ENCODE measurements around the gene SUDS3. TPM values are rescaled to one million over a fixed set of nuclear protein-coding genes. Genes with fewer than 3 reads are reported as not detected.

The SUDS3 gene, protein sequence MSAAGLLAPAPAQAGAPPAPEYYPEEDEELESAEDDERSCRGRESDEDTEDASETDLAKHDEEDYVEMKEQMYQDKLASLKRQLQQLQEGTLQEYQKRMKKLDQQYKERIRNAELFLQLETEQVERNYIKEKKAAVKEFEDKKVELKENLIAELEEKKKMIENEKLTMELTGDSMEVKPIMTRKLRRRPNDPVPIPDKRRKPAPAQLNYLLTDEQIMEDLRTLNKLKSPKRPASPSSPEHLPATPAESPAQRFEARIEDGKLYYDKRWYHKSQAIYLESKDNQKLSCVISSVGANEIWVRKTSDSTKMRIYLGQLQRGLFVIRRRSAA
- 12.4 to 17.3 TPM (median 14.1 TPM) in 5 replicates for total RNA-seq (2022; extraction: Qiagen RNA extraction)

DNA sequence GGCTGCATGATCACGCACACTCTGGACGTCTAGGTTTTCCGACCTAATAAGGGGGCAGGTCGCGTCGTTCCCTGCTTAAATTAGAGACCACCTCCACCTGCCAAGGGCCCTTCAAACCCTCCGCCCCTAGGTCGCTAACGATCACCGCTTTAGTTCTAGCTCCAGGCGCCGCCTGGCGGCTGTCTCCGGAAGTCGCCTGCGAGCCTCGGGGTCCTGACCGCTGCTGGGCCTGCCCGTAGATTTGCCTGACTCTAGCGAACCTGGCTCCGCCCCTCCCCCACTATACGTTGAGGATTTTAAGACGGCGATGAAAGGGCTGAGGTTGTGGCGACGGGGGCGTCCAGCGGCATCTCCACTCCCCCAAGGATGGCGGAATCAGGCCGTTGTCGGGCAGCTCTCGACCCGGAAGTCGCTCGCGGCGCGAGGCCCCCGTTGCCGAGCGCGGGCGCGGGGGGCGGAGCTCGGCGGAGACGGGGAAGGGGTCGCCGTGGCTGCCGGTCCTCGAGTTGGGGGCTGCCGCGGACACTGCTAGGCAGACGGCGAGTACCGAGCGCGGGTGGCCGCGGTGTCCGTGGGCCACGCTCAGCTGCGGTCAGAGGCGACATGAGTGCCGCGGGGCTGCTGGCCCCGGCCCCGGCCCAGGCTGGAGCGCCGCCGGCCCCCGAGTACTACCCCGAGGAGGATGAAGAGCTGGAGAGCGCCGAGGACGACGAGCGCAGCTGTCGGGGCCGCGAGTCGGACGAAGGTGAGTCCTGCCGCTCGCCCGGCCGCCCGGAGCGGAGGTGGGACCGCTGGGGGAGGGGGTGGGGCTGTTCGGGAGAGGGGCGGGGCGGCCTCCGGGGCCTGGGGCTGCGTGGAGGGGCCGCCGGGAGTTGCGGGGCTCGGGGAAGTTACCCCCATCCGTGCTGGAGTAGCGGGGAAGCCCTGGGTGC is at the start of gene SUDS3:
Gene SUDS3 (plus strand): TSS at position 467 of the 932 bp plus-strand sequence. CDS start 137 bp downstream, at position 604.

DNA sequence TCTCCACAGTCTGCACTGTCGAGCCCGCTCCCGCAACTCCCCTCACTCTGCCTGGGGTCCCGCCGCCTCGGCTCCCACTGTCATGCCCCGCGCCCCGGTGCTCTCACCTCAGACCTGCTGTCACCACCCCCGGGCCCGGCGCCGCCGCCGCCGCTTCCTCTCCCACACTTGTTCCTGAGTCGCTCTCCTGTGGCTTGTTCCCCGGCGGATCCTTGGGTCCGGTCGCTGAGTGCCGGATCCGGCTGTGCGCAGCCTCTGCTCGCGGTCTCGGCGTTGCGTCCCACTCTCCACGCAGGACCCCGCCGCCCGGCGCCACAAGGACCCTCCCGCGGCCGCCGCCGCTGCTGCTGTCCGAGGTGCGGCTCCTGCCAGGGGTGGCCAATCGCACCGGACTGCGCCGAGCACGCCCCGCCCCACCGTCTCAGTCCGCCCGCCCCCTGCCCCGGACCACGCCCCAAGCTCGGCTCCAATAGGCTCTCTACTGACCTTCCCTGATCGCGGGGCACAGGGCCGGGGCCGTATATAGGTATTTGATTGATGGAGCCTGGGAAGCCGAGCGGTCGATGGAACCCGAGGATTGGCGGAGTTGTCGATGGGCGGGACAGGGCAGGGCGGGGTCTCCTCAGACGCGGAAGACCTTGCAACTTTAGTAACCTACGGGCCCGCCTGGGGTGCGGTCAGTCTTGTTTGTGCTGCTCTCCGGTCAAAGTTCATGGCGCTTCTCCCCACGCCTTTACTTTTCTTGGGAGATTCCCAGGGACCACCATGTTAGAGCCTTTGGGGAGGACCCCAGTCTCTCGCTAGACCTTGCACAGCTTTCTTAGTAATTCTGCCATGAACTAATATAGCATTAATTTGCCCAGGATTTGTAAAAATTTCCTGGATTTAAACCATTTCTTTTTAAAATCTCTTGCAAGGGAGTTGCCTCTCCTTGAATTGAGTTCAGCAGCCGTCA is 3.5 kb upstream of the SUDS3 start, which contains the start of gene TAOK3:
Gene TAOK3 (minus strand): TSS at position 367 of the 955 bp plus-strand sequence. CDS start 117,340 bp downstream, outside the sequence.

Other genes with a start within 250 kb of the SUDS3 start
- 245 to 292 TPM (median 280 TPM) in 5 replicates for gene PEBP1, start 240.4 kb upstream of the SUDS3 start, total RNA-seq (2022; extraction: Qiagen RNA extraction)
- 7.7 to 10.7 TPM (median 9.2 TPM) in 5 replicates for gene TAOK3, start 3.6 kb upstream of the SUDS3 start, total RNA-seq (2022; extraction: Qiagen RNA extraction)